Naive thymus-derived CD4-positive, alpha-beta T cell (primary cell): ENCODE measurements around the gene KIF26A. TPM values are rescaled to one million over a fixed set of nuclear protein-coding genes. Genes with fewer than 3 reads are reported as not detected.

Experiments used
- ATAC-seq: fragments of 150-1000 bp; cut with Tn5 transposase; 2 replicates; pipeline ENCODE4 v1.10.0; 2021; ENCODE audit warnings: mild to moderate bottlenecking, moderate library complexity
- CTCF ChIA-PET: fragments of 350-600 bp; sonication (Branson Sonifier 250); formaldehyde crosslinking; loops from one replicate; lab custom pipeline; 2021; ENCODE audit warnings: antibody characterized with exemption; lab: Charles Lee
- POLR2A ChIA-PET: fragments of 350-600 bp; sonication (Branson Sonifier 250); formaldehyde crosslinking; loops from one replicate; lab custom pipeline; 2021; ENCODE audit warnings: antibody characterized with exemption, inconsistent platforms; lab: Charles Lee
- DNase-seq, 9 donors: peaks; one replicate each; pipeline versions ENCODE4 v3.0.0 to v3.0.0-alpha.2; 2020 to 2022; ENCODE audit warnings: mixed read lengths in 1 of 9
- H3K27ac ChIP-seq: one replicate; pipeline ENCODE4 v1.7.0; 2013; ENCODE audit warnings: mild to moderate bottlenecking, low read depth, low read length, moderate library complexity
- H3K27me3 ChIP-seq, 2 donors: one replicate each; pipeline ENCODE4 v1.7.0; 2013; ENCODE audit warnings: low read length in 2 of 2, mild to moderate bottlenecking in 2 of 2, moderate library complexity in 2 of 2; ENCODE audit not compliant: control insufficient read depth in 2 of 2, insufficient read depth in 2 of 2
- H3K36me3 ChIP-seq, 3 experiments: 1 replicate in 2 of 3; 2 replicates in 1 of 3; pipeline ENCODE4 v1.7.0; 2013; ENCODE audit warnings: low read length in 3 of 3, mild to moderate bottlenecking in 3 of 3, moderate library complexity in 1 of 3; ENCODE audit not compliant: insufficient read depth in 3 of 3, control insufficient read depth in 2 of 3
- H3K4me1 ChIP-seq, 2 donors: one replicate each; pipeline ENCODE4 v1.7.0; 2013; ENCODE audit warnings: low read length in 2 of 2, mild to moderate bottlenecking in 2 of 2, moderate library complexity in 1 of 2; ENCODE audit not compliant: control insufficient read depth in 2 of 2, insufficient read depth in 2 of 2
- H3K4me3 ChIP-seq: 2 replicates; pipeline ENCODE4 v1.7.0; 2013; ENCODE audit warnings: mild to moderate bottlenecking, low read length
- H3K9me3 ChIP-seq, 3 experiments: 1 replicate in 2 of 3; 2 replicates in 1 of 3; pipeline ENCODE4 v1.7.0; 2013; ENCODE audit warnings: low read length in 3 of 3; ENCODE audit not compliant: control insufficient read depth in 2 of 3
- H3K27ac Mint-ChIP-seq, 9 donors: one replicate each; pipeline ENCODE4 v1.8.0; 2020 to 2022; ENCODE audit warnings: mixed read lengths in 9 of 9, mild to moderate bottlenecking in 8 of 9, moderate library complexity in 5 of 9, inconsistent platforms in 2 of 9
- H3K27me3 Mint-ChIP-seq, 5 donors: one replicate each; pipeline ENCODE4 v1.8.0; 2021 to 2022; ENCODE audit warnings: mixed read lengths in 5 of 5, mild to moderate bottlenecking in 1 of 5
- H3K36me3 Mint-ChIP-seq, 5 donors: one replicate each; pipeline ENCODE4 v1.8.0; 2020 to 2022; ENCODE audit warnings: mixed read lengths in 5 of 5, mild to moderate bottlenecking in 3 of 5, inconsistent platforms in 1 of 5
- H3K4me1 Mint-ChIP-seq, 7 donors: one replicate each; pipeline ENCODE4 v1.8.0; 2020 to 2022; ENCODE audit warnings: mixed read lengths in 7 of 7, mild to moderate bottlenecking in 3 of 7, inconsistent platforms in 1 of 7
- H3K4me3 Mint-ChIP-seq, 10 donors: one replicate each; pipeline ENCODE4 v1.8.0; 2020 to 2022; ENCODE audit warnings: mild to moderate bottlenecking in 10 of 10, mixed read lengths in 10 of 10, moderate library complexity in 6 of 10, inconsistent platforms in 2 of 10
- H3K9me3 Mint-ChIP-seq, 11 donors: one replicate each; pipeline ENCODE4 v1.8.0; 2020 to 2022; ENCODE audit warnings: mixed read lengths in 11 of 11, mild to moderate bottlenecking in 4 of 11, inconsistent platforms in 1 of 11, moderate library complexity in 1 of 11
- intact Hi-C, 2 donors: fragments of 100-400 bp; cut with micrococcal nuclease; formaldehyde crosslinking; loops; one replicate each; pipeline ENCODE4 v1.15.1; 2023
- polyA plus RNA-seq, 2 donors: library from polyadenylated mRNA; unstranded; fragments of 300-500 nt; fragmentation: Illumina TruSeq; gene quantifications; one replicate each; pipeline ENCODE4 v1.2.3, GENCODE V29; 2021
- total RNA-seq, 6 experiments: library from RNA in 5 of 6; stranded (reverse) in 5 of 6; gene quantifications; 1 replicate in 5 of 6; 2 replicates in 1 of 6; pipeline ENCODE4 v1.2.3 and lab custom pipeline; 2021 to 2026

KIF26A gene
- total and polyA plus RNA-seq, 7 experiments from 2014 or later: 0.13 to 0.53 (median 0.17) TPM; not detected in 4

- intact Hi-C loops: no loop called here
These were observed 72.8 kb downstream of the KIF26A start for GRCh38 chr14:104211215-104211614.

GRCh38 chr14:104211741-104212140 is 73.4 kb downstream of the KIF26A start:
- H3K4me1 Mint-ChIP-seq: peaks cover 0 to 2% (median 0%) of the 10 kb centered on the region in 7 donors
- H3K27ac Mint-ChIP-seq: no peak overlapping the region
- POLR2A ChIA-PET: no interaction called here
- CTCF ChIA-PET: no interaction called here
- H3K27ac ChIP-seq: no peak overlapping the region
- no peak overlapping the region for H3K4me3 Mint-ChIP-seq
- peaks cover 0 to 11% (median 0%) of the 10 kb centered on the region in 5 donors for H3K27me3 Mint-ChIP-seq
- intact Hi-C loops: no loop called here
- no peaks in the 10 kb centered on the region for H3K9me3 ChIP-seq
- H3K4me3 ChIP-seq: no peak overlapping the region
- no peaks in the 10 kb centered on the region for H3K27me3 ChIP-seq
- DNase-seq: no peak
- no peak for ATAC-seq
- no peaks in the 10 kb centered on the region for H3K36me3 ChIP-seq
- H3K36me3 Mint-ChIP-seq: no peaks in the 10 kb centered on the region
- H3K9me3 Mint-ChIP-seq: no peaks in the 10 kb centered on the region
- H3K4me1 ChIP-seq: no peaks in the 10 kb centered on the region

More at GRCh38 chr14:104211215-104211614, 72.8 kb downstream of the KIF26A start:
- peaks cover 0 to 2% (median 0%) of the 10 kb centered on the region in 7 donors for H3K4me1 Mint-ChIP-seq
- no peaks in the 10 kb centered on the region for H3K9me3 Mint-ChIP-seq
- H3K36me3 Mint-ChIP-seq: no peaks in the 10 kb centered on the region
- ChIA-PET POLR2A (no interaction called here), CTCF (no interaction called here)
- Histone ChIP-seq H3K27ac (no peak overlapping the region), H3K36me3 (no peaks in the 10 kb centered on the region), H3K4me3 (no peak overlapping the region), H3K4me1 (no peaks in the 10 kb centered on the region), H3K27me3 (no peaks in the 10 kb centered on the region), H3K9me3 (no peaks in the 10 kb centered on the region)
- no peak for ATAC-seq
- peaks cover 0 to 13% (median 0%) of the 10 kb centered on the region in 5 donors for H3K27me3 Mint-ChIP-seq
- H3K27ac Mint-ChIP-seq: no peak overlapping the region
- no peak overlapping the region for H3K4me3 Mint-ChIP-seq
- DNase-seq: no peak

- intact Hi-C loops: no loop called here
- ChIA-PET POLR2A (no interaction called here), CTCF (no interaction called here)
- Mint-ChIP-seq H3K27ac (no peak overlapping the region), H3K27me3 (peaks cover 0 to 11% (median 0%) of the 10 kb centered on the region in 5 donors), H3K36me3 (no peaks in the 10 kb centered on the region), H3K4me1 (peaks cover 0 to 2% (median 0%) of the 10 kb centered on the region in 7 donors), H3K9me3 (no peaks in the 10 kb centered on the region), H3K4me3 (no peak overlapping the region)
- DNase-seq (no peak), ATAC-seq (peak; percentile 29)
- Histone ChIP-seq H3K27me3 (no peaks in the 10 kb centered on the region), H3K36me3 (no peaks in the 10 kb centered on the region), H3K4me3 (no peak overlapping the region), H3K9me3 (no peaks in the 10 kb centered on the region), H3K27ac (no peak overlapping the region), H3K4me1 (no peaks in the 10 kb centered on the region)
These were observed 74.1 kb downstream of the KIF26A start for GRCh38 chr14:104212206-104213095.

- no peak overlapping the region for H3K27ac Mint-ChIP-seq
- no peaks in the 10 kb centered on the region for H3K9me3 Mint-ChIP-seq
These were observed 75.1 kb downstream of the KIF26A start for GRCh38 chr14:104213301-104214034.

GRCh38 chr14:104214431-104215218 is 76.2 kb downstream of the KIF26A start:
- ChIA-PET CTCF (no interaction called here), POLR2A (no interaction called here)
- H3K9me3 ChIP-seq: no peaks in the 10 kb centered on the region
- Mint-ChIP-seq H3K27ac (no peak overlapping the region), H3K36me3 (no peaks in the 10 kb centered on the region), H3K4me3 (no peak overlapping the region), H3K9me3 (no peaks in the 10 kb centered on the region), H3K27me3 (peaks cover 0 to 11% (median 4%) of the 10 kb centered on the region in 5 donors), H3K4me1 (peaks cover 0 to 2% (median 0%) of the 10 kb centered on the region in 7 donors)
- intact Hi-C loops: no loop called here
- ATAC-seq (no peak), DNase-seq (no peak)
- H3K4me3 ChIP-seq: no peak overlapping the region
- no peaks in the 10 kb centered on the region for H3K4me1 ChIP-seq
- H3K27ac ChIP-seq: no peak overlapping the region
- H3K36me3 ChIP-seq: no peaks in the 10 kb centered on the region
- no peaks in the 10 kb centered on the region for H3K27me3 ChIP-seq

More at GRCh38 chr14:104213301-104214034, 75.1 kb downstream of the KIF26A start:
- Mint-ChIP-seq H3K27me3 (peaks cover 0 to 11% (median 0%) of the 10 kb centered on the region in 5 donors), H3K36me3 (no peaks in the 10 kb centered on the region), H3K4me3 (no peak overlapping the region), H3K4me1 (peaks cover 0 to 2% (median 0%) of the 10 kb centered on the region in 7 donors)
- no peak overlapping the region for H3K4me3 ChIP-seq
- intact Hi-C loops: no loop called here
- no peaks in the 10 kb centered on the region for H3K27me3 ChIP-seq
- ChIA-PET POLR2A (no interaction called here), CTCF (no interaction called here)
- DNase-seq (no peak), ATAC-seq (no peak)
- H3K4me1 ChIP-seq: no peaks in the 10 kb centered on the region
- H3K36me3 ChIP-seq: no peaks in the 10 kb centered on the region
- no peaks in the 10 kb centered on the region for H3K9me3 ChIP-seq
- H3K27ac ChIP-seq: no peak overlapping the region

- POLR2A ChIA-PET: no interaction called here
- intact Hi-C loops: no loop called here
- CTCF ChIA-PET: no interaction called here
- no peaks in the 10 kb centered on the region for H3K36me3 Mint-ChIP-seq
- H3K27ac ChIP-seq: no peak overlapping the region
- peaks cover 0 to 2% (median 0%) of the 10 kb centered on the region in 7 donors for H3K4me1 Mint-ChIP-seq
- H3K4me3 Mint-ChIP-seq: no peak overlapping the region
- no peaks in the 10 kb centered on the region for H3K27me3 ChIP-seq
- no peak for DNase-seq
- no peaks in the 10 kb centered on the region for H3K4me1 ChIP-seq
- H3K9me3 Mint-ChIP-seq: no peaks in the 10 kb centered on the region
- H3K4me3 ChIP-seq: no peak overlapping the region
- no peak for ATAC-seq
- H3K27ac Mint-ChIP-seq: no peak overlapping the region
- H3K9me3 ChIP-seq: no peaks in the 10 kb centered on the region
- peaks cover 0 to 11% (median 4%) of the 10 kb centered on the region in 5 donors for H3K27me3 Mint-ChIP-seq
- no peaks in the 10 kb centered on the region for H3K36me3 ChIP-seq
These were observed 77.4 kb downstream of the KIF26A start for GRCh38 chr14:104215706-104216334.
